Stimulated activated CD8-positive, alpha-beta memory T cell treated with anti-CD3 and anti-CD28 coated beads, Interleukin-4, amount 100 ng/mL, for 24 hours (primary cell): Measurements from ENCODE around the gene SYNGR3.

Experiments
- DNase-seq: peaks from one replicate; pipeline ENCODE4 v3.0.0-alpha.2; 2020; ENCODE audit warnings: low read depth

Gene SYNGR3

GRCh38 chr16:1976951-1977874 is 12.6 kb upstream of the SYNGR3 start:
- DNase-seq, result no peak

- no peak for DNase-seq
Measured at GRCh38 chr16:1977875-1978268, 11.9 kb upstream of the SYNGR3 start.

GRCh38 chr16:1978476-1979120 is 11.2 kb upstream of the SYNGR3 start:
- DNase-seq, result no peak

GRCh38 chr16:1979271-1980029 is 10.3 kb upstream of the SYNGR3 start:
- DNase-seq, result no peak

- no peak for DNase-seq
Measured at GRCh38 chr16:1980030-1980769, 9.6 kb upstream of the SYNGR3 start.

- no peak for DNase-seq
Measured at GRCh38 chr16:1980770-1981087, 9.0 kb upstream of the SYNGR3 start.

- DNase-seq, result no peak
Measured at GRCh38 chr16:1981398-1981836, 8.4 kb upstream of the SYNGR3 start, which contains the start of gene NOXO1. TSS of gene NOXO1 (minus strand) at chr16:1981469. CDS start at chr16:1981179, 290 bp downstream.

- no peak for DNase-seq
Measured at GRCh38 chr16:1982013-1982433, 7.7 kb upstream of the SYNGR3 start.

GRCh38 chr16:1982991-1983543 is 6.7 kb upstream of the SYNGR3 start:
- DNase-seq, result no peak

GRCh38 chr16:1983544-1984346 is 6.0 kb upstream of the SYNGR3 start, which contains the start of gene GFER:
TSS of gene GFER (plus strand) at chr16:1984193. CDS start at chr16:1984219, 26 bp downstream.
- DNase-seq, result peak; percentile 65

GRCh38 chr16:1984347-1985225 is 5.2 kb upstream of the SYNGR3 start:
- no peak for DNase-seq

- DNase-seq, result no peak
Measured at GRCh38 chr16:1985466-1986150, 4.2 kb upstream of the SYNGR3 start.

GRCh38 chr16:1987198-1987597 is 2.6 kb upstream of the SYNGR3 start:
- no peak for DNase-seq

GRCh38 chr16:1990101-1990350 is 256 bp downstream of the SYNGR3 start:
- no peak for DNase-seq

GRCh38 chr16:1990351-1991134 is 773 bp downstream of the SYNGR3 start:
- no peak for DNase-seq

GRCh38 chr16:1991135-1991551 is 1.4 kb downstream of the SYNGR3 start:
- DNase-seq, result no peak

GRCh38 chr16:1991588-1991947 is 1.8 kb downstream of the SYNGR3 start:
- DNase-seq, result no peak

GRCh38 chr16:1991948-1992703 is 2.4 kb downstream of the SYNGR3 start:
- peak; percentile 94 for DNase-seq
